HG02852 (cell line): ENCODE results near the gene KLHL29.
A peak's percentile ranks its signal among the peaks of the same experiment; 100 is the strongest.

ENCODE experiments used
- ATAC-seq: cut with Tn5 transposase; IDR thresholded peaks from one replicate; pipeline ENCODE4 v1.9.1; 2021; ENCODE audit warnings: mild to moderate bottlenecking, moderate library complexity; ENCODE audit not compliant: unreplicated experiment

Gene KLHL29

DNA sequence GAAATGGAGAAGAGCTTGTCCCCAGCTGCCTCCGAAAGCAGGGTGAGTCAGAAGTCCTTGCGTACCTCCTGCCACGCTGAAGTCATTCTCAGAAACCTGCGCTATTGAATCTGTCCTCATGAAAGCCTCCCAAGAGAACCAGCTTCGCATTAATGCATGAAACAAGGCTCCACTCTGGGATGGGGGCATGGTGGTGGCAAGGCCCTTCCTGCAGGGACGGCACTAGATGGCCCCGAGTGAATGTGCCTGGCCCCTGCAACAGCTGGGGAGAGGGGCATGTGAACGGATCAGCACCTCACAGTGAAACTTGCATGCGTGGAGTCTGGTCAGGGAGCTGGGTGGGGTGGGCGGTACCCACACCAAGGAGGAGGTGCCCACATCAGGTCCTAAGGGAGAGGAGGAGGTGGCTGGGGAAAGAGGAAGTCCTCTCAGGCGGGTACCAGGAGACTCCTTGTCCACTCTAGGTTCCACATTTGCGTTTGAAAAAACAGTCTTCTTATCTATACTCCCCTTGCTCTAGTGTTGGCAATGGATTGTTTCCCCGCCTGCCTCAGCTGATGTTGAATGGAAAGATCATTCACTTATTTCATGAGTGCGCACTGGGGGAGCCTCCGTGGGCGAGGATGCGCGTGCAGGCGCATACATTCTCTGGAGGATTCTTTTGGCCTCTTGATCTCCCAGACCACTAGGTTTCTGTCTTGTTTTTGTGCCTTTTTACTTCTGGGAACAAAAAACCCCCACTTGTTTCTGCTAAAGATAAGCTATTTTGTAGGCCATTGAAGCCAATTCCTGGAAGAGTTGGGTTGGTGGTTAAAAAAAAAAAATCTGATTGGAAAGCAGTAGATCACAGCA lies 104.7 kb downstream of the KLHL29 start:
- ATAC-seq, result peak; percentile 34

DNA sequence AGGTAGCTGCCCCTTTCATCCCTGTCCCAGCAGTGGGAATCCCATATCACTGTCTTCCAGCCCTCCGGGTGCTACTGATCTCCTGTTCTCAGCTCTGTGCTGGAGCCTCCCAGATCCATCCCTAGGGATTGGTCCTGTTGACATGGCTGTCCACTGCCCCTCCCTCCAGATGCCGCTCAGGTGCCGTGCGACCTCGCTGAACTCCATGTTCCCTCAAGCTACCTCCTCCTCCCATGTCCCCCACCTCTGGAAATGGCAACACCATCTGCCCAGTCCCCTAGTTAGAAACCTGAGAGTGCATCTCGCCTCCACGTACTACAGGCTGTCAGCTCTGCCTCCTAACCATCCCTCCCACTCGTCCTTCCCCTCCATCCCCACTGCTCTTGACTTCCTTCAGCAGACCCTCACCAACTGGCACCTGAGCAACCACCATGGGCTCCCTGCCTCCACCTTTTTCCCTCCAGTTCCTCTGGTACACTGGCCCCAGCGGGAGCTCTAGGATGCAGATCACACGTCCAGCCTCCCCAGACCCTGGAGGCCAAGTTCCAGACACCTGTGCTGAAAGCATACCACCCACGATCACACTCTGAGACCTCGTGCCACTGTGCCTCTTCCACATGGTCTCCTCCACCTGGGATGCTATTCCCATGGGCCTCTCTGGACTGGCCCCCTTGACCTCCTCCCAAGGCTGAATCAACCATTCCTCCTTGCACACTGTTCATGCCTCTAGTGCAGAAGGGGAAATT lies 106.8 kb downstream of the KLHL29 start:
- ATAC-seq, result no peak

DNA sequence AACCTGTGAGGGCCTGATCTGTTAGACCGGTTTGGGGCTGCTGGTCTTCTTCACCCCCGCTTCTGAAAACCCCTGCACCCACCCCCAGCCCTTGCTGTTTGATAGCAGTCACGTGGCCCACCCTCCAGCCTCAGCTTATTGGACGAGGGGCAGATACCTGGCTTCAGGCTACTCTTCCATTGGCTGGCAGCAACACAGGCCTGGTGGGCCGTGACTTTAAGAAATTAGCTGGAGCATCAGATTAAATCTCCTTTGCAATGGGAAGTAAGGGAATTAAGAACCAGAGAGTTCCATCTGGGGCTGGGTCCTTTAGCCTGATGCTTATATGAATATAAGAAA lies 107.3 kb downstream of the KLHL29 start:
- no peak for ATAC-seq

DNA sequence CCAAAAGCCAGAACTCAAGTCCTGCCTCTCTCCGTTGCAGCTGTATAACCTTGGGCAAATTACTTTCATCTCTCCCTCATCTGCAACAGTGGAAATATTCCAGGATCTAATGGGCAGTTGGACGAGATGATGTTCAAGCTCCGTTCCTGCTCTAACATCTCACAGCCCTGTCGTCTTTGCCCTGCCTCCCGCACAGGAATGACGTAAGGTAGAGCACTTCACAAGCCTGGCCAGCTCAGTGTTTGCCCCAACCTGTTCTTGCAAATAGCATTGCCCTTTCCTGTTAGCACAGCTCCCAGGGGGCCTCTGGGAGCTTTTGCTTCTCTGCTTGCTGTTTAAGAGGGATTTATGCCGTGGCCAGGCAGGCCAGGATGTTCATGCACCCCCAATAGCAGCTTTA lies 107.9 kb downstream of the KLHL29 start:
- ATAC-seq, result no peak

DNA sequence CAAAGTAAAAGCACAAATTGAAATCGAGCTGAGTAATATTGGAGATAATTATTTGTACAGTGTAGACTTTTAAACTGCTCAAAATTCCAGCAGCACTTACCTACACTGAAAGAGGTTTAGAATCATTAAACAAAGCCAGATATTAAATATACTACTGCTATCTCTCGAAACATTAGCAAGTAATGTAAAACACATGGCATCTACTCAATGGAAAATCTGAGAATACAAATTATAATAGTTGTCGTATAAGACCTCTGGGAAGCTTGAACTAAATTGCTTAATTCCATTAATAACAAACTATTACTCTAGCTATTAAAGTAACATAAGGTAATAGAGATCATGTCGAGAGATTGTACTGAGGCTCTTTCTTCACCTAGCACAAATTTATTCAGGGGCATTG lies 108.9 kb downstream of the KLHL29 start:
- no peak for ATAC-seq

DNA sequence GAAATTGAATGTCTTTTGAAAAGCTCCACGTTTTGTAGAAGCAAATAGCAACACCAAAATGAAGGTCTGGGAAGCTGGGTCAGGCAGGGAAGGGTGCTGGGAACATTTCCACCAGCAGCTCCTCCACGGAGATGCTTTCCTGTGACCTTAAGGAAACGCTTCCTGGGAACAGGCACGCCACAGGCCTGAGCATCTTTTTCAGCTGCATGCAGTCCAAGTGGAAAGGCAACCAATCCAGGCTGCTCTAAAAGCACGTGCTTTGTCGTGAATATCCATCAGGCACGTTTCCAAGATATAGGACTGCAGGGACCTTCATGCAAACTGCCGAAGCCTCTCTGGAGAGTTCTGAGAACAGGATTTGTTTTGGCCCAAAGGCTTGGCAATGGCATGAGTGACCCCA lies 109.3 kb downstream of the KLHL29 start:
- no peak for ATAC-seq

DNA sequence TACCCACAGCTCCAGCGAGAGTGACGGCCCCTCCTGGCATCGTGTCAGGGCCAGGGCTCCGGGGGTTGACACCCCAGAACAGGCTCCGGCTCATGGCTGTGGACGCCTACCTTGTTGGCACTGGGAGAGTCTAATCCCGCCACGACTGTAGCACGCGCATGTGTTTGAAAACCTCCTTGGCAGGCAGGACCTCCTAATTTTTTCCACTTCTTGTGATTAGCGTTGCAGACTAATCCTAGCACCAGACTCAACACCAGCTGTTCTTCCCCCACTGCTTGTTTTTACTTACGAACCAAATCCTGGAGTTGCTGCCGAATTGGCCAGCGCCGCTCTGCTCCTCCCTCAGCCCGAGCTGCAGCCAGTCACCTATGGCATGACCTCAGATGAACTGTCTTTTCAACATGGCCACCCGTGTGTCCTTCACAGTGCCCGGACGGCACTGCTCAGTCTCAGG lies 110.7 kb downstream of the KLHL29 start:
- no peak for ATAC-seq

DNA sequence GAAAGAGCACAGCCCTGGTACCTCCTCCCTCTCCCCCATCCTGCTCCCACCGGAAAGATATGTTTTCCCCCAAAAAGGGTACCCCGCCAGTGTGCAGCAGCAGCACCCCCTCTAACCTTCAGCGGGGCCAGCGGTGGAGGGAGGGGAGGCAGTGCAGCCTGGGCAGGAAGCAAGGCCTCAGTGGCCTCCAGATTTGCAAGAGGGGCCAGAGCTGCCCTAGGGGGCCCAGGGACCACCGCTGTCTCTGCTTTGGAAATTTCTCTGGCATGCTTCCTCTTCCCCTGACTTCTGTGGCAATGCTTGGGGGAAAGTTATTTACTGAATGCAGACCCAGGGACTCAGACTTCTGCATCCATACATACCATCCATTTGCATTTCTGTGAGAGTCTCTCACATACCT lies 111.5 kb downstream of the KLHL29 start:
- ATAC-seq, result no peak

DNA sequence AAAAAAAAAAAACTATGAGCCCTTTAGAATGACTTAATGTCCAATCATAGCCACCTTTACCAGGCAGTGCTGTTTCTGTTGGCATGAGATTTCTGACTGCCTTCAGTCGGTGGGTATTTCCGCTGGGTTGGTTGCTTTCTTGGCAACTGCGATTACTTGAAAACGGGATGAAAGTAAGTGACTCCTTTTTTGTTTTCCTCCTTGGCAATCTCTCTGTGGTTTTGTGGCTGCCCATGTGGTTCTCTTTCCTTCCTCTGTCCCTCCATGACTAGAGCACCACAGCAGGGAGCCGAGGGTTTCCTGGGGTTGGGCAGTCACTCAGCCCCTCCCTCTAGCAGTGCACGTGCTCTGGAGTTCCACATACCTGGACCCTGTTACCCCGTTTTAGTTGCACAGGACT lies 112.1 kb downstream of the KLHL29 start:
- ATAC-seq, result no peak

DNA sequence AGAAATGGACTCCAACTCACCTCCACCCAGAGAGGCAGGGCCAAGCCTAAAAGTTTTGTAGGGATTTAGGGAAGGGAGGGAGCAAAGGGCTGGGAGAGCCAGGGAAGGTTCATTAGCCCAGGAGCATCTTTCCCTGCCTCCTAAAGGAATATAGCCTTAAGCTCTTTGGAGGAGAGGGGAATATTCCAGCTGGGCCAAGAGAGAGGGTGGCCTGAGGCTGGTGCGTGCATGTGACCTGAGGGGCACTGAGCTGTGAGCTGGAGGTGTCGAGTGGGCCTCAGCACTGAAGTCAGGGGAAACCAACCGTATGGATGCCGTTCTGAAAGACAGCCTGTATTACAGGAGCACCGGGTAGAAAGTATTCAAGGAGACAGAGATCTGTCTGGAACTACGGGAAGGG lies 112.6 kb downstream of the KLHL29 start:
- ATAC-seq, result no peak

DNA sequence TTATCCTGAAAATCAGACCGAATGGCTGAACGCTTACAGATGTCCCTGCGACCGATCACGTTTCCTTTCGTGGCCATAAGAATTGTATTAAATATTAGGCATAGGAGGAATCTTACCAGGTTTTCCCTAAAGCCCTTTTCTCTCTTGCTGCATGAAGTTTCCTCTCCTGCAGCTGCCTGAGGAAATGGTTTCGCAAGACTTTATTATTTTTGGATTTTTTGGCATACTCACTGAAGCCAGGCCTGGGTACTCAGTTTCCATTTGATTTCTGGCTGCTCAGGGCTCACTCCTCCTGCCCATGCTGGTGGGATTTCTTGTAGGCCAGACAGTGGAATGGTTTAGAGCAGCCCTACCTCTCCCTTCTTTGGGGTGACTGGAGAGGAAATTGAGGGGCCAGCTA lies 114.0 kb downstream of the KLHL29 start:
- ATAC-seq, result no peak

DNA sequence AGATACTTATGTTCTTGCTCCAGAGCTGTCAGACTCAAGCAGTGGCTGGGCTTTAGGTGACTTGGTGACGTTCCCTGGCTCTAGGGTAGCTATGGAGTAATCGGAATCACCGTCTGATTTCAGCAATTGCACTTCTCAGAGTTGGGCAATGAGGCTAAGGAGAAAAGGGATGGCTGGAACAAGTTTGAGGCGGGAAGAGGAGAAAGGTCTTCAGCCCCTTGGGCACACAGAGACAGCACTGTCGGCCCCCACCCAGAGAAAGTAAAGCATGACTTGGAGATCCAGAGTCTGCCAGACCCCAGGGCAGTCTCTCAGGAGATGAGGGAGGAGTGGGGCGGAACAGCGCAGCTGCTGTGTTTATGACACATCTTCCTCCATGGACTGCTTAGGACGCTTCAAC lies 114.5 kb downstream of the KLHL29 start:
- ATAC-seq, result no peak

DNA sequence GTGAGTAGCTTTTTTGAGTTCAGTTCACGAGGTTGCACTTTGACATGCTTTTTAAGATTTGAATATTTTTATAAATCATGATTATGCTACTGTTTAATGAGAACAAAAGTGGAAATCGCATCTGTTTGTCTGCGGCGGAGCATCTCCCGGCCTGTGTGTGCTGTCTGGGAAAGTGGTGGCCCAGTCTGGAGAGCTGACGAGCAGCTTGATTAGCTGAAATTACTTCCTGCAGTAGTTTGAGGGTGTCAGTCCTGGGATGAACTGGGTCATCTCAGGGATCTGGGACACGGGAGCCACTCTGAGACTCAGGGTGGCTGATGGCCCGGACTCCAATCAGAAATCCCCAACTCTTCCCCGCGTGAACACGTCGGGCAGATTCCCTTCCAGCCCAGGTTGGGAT lies 115.9 kb downstream of the KLHL29 start:
- no peak for ATAC-seq

DNA sequence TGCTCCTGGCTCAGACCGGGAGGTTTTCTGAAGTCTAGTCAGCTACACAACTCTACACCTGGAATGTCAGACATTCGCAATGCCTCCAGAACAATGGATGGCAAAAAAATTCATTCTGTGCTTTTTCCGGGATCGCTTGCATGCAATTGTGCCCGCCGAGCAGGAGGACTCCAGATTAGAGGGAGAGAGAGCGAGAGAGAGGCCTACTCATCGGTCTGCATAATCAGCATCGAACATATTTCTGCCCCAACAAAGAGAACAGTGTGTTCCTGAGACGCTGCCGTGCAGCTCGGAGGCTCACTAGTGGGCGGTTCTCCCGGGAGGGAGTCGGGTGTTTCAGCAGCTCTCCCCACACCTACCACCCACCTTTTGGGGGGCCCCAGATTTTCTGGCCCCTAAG lies 117.1 kb downstream of the KLHL29 start:
- ATAC-seq, result no peak

DNA sequence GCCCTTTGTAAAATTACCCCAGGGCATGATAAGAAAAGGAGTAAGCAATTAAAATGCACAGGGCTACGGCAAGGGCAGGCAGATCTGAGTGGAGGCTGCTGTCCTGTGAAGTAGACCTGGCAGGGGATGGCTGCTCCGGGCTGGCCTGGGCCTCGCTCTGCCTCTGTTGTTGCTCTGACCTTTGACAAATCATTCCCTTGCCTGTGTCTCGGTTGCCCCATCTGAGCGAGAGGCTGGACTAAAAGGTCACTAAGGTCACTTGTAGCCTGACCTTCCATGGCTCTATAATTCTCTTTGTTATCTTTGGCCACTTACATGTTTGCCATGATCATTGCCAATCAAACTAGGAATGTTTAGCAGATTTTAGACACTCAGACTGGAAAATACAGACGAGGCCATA lies 118.1 kb downstream of the KLHL29 start:
- ATAC-seq, result no peak

DNA sequence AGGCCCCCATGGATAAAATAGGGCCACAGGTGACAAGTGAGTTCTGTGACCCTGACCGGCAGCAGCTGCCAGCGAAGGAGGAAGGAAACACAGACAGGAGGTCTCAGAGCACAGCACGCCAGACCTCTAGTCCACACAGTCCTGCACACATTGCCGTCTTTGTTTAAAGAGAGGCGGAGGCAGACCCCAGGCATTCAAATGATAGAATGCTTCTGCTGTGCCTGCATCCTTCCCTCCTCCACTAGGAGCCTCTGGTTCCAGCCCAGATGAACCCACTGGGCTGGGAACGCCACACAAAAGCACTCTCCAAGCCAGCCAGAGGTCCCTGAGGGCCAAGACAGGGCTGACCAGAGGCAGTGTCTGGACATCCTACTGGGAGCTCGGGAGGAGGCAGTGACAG lies 118.7 kb downstream of the KLHL29 start:
- ATAC-seq, result no peak

DNA sequence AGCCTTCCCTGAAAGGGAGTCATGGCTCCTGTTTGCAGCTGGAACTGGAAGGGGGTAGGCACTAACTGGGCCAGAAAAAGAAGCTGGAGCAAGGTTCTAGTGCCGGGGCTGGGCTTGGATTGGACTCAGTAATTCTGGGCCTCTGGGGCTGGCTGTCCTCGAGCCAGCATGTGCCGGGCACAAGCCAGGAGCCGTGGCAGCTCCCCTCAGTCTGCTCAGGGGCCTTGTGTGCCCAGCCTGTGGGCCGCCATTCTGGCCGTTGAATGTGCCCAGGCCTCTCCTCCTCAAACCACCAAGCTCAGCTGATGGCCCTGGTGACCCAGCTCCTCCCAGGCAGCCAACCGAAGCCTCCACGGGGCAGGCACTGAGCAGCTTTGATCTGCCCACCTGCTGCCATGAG lies 119.6 kb downstream of the KLHL29 start:
- ATAC-seq, result no peak

DNA sequence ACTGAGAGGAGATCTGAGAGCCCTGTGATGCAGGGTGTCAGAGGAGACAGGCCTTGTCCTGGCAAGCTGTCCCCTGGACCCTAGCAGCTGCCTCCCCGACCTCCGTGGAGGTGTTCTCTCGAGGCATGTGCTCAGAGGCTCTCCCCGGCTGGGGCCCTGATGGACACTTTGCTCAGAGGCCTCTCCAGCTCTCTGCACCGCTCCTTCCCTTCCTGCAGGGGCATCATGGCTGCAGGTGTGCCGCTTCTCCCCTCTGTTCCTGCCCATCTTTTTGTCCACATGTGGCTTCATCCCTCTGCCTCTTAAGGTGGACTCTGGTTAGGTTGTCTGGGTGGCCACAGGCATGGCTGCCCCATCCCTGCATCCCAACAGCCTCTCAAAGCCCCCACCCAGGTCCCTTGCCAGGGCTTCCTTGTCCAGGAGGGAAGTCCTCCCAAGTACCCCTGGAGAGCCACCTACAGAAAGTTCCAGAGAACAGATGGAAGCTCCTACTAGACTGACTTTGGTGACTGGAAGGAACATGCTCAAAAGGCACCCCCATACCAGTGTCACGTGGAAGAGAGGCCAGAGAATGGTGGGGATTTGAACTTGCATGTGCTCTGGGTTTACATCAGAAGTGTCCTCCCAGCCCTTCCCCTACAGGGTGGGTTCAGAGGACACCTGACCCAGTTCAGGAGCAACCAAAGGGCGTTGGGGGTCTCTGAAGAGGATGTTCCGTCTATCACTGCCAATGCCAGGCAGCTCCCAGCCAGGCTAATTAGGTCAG lies 120.4 kb downstream of the KLHL29 start:
- no peak for ATAC-seq

DNA sequence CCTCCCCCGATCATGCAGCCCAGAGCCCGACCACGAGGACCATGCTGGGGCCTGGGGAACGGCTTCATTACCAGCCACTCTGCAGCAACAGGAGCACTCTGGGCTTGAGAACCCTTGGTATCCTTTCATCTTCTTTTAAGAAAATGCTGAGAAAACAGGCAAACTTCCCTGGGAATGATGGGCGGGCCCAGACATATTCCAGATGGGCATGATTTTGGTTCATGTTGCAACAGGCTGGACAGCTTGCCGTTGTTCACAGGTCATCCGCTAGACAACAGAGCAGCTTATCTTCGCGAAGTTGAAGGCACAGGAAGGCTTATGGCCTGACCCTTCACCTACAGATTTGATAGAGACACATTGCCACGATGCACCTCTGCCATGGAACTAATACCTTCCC lies 121.0 kb downstream of the KLHL29 start:
- ATAC-seq, result no peak

DNA sequence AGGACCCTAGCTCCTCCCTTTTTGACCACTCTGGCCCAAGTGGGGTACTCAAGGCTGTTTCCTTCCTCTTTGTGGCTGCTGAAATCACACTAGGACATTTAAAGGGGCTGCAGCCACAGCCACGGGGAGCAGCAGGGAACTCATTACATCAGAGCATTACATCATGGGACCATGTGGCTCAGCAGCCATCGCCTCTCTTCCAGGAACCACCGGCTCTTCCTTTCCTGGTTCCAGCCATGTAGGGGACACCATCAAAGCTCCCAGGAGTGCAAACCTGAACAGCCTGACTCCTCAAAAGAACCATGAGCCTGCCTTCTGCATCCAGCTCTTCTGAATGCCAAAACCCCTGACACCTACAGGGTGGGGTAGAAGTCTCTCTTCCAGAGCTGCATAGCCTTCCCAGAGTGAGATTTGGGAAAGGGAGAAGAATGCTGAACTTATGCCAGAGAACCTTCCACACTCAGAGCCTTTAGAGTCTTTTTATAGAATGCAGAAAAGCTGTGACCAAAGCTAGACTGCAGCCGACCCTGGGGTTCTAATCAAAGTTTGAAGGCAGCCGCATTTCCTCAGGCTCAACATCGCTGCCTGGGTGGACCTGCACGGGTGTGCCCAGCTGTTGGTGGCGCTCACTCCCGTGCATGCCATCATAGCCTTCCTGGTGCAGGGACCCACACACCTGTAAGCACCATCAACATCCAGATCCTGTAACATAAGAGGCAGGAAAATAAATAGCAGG lies 121.7 kb downstream of the KLHL29 start:
- ATAC-seq, result no peak
